GM21619 (cell line): Measurements from ENCODE around the gene DAND5.
A peak's percentile ranks its signal among the peaks of the same experiment; 100 is the strongest.

Source experiments
- ATAC-seq: cut with Tn5 transposase; IDR thresholded peaks from one replicate; pipeline ENCODE4 v1.9.1; 2021; ENCODE audit not compliant: unreplicated experiment

Gene DAND5, protein sequence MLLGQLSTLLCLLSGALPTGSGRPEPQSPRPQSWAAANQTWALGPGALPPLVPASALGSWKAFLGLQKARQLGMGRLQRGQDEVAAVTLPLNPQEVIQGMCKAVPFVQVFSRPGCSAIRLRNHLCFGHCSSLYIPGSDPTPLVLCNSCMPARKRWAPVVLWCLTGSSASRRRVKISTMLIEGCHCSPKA

GRCh38 chr19:12969292-12969988 lies at the start of gene DAND5:
Gene DAND5, plus strand, starts transcription at chr19:12969576. Its CDS starts 85 bp downstream, at chr19:12969661.
- ATAC-seq, result no peak

GRCh38 chr19:12921047-12921446 lies 48.3 kb upstream of the DAND5 start:
- ATAC-seq, result no peak

- ATAC-seq, result no peak
These were observed 46.4 kb upstream of the DAND5 start for GRCh38 chr19:12922959-12923358.

DNA sequence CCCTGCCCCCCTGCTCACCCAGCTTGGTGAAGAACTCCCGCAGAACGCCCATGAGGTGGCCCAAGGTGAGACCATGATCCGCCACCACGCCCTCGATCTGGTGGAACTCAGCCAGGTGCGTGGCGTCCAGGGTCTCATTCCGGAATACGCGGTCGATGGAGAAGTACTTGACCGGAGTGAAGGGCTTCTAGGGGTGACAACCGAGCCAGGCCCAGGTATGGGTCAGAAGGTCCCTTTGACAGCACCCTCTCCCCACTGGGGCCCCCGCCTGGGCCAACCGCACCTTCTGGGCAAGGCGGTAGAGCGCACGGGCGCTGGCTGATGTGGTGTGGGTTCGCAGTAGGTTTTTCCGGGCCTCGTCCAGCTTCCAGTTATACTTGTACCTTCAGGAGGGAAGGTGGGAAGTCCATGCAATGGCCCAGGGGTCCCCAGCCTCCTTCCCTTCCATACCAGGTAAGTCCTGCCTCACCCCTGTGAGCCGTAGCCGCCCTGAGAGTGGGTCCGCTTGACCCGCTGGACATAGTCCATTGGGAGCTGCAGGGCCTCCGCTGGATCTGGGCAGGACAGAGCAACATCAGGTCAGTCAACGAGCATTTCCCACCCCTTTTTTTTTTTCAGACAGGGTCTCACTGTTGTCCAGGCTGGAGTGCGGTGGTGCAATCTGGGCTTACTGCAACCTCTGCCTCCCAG lies 44.6 kb upstream of the DAND5 start:
- ATAC-seq, result no peak

- no peak for ATAC-seq
These were observed 39.3 kb upstream of the DAND5 start for GRCh38 chr19:12930002-12930645.

- ATAC-seq, result no peak
These were observed 36.7 kb upstream of the DAND5 start for GRCh38 chr19:12932392-12933286.

GRCh38 chr19:12933287-12934072 lies 35.9 kb upstream of the DAND5 start, which contains the start of gene FARSA:
Gene FARSA, minus strand, starts transcription at chr19:12933711. Its CDS starts 15 bp downstream, at chr19:12933696.
- ATAC-seq, result peak; percentile 37

DNA sequence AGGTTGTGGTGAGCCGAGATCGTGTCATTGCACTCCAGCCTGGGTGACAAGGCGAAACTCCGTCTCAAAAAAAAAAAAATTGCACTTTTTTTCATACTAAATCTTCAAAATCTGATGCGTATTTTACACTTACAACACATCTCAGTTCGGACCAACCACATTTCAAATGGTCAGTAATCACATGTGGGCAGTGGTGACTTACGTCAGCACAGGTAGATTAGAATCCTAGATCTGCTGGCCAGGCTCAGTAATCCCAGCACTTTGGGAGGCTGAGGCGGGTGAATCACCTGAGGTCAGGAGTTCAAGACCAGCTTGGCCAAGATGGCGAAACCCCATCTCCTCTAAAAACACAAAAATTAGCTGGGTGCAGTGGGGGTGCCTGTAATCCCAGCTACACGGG lies 34.3 kb upstream of the DAND5 start:
- no peak for ATAC-seq

DNA sequence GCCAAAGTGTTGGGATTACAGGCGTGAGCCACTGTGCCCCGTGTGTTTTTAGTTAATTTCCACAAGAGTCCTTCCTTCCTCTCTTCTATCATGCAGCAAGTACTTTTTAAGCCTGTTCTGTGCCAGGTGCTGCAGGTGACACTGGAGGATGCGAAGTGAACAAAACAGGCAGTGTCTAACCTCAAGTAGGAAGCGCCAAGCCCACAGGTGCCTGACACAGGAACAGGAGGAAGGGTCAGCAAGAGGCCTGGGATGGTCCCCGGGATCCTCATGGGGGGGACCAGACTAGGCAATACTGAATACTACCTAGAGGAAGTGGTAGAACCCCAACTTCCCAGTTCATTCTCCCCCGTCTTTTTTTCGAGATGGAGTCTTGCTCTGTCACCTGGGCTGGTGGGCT lies 32.8 kb upstream of the DAND5 start:
- no peak for ATAC-seq

DNA sequence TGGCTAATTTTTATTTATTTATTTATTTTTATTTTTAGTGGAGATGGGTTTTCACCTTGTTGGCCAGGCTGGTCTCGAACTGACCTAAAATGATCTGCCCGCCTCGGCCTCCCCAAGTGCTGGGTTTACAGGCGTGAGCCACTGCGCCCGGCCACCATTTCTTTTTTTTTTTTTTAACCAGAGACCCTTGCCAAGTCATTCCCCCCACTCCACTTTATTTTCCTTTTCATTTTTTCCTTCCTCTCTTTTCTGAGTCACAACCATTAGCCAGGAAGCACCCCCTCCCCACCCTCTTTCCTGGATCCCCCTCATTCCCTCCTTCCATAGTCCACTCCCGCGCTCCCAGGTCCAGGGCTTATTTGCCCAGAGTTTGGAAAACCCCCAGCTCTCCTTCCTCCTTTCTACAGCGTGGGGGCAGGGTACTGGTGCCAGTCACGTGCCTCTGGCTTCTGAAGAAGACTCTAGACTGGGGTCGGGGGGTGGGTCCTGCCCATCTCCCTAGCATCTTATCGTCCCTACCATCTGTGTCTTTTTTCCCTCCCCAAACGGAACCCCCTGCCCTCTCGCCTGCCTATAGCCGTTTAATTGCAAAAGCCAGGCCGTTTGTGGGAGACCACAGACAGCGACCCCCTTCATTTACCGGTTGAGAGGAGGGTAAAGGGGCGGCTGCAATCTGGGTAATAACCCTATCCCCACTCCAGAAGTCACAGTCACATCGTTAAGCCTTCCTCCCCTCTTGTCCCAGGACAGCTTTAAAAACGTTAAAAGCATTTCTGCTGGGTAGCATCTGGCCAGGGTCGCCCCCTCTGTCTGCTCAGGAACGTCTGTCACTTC lies 32.1 kb upstream of the DAND5 start:
- no peak for ATAC-seq

GRCh38 chr19:12937927-12938778 lies 31.2 kb upstream of the DAND5 start, which contains the start of gene CALR:
Gene CALR, plus strand, starts transcription at chr19:12938609. Its CDS starts 71 bp downstream, at chr19:12938680.
- peak; percentile 82 for ATAC-seq

DNA sequence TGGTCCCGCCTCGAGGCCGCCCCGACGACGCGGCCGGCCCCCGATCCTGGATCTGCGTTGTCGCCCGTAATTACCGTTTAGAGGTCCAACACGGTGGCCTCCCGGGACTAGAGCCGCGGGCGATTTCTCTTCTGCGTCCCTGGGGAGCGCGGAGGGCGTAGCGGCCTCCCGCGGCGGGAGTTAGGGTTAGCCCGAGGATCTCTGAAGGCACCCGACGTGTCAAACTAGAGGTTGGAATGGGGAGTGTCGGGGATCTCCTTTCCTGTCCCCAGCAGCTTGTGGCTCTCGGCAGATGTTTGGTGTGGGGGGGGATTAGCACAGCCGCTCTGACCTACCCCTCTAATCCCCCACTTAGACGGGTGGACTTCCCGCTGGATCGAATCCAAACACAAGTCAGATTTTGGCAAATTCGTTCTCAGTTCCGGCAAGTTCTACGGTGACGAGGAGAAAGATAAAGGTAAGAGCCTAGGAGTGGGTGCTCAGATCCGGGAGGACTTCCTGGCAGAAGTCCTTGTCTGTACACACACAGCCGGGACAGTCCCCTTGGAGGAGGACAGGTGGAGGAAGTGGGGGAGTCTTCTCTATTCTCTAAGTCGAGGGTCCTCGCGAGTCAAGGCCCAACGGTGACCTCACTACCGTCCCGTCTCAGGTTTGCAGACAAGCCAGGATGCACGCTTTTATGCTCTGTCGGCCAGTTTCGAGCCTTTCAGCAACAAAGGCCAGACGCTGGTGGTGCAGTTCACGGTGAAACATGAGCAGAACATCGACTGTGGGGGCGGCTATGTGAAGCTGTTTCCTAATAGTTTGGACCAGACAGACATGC lies 30.4 kb upstream of the DAND5 start:
- peak; percentile 4 for ATAC-seq

DNA sequence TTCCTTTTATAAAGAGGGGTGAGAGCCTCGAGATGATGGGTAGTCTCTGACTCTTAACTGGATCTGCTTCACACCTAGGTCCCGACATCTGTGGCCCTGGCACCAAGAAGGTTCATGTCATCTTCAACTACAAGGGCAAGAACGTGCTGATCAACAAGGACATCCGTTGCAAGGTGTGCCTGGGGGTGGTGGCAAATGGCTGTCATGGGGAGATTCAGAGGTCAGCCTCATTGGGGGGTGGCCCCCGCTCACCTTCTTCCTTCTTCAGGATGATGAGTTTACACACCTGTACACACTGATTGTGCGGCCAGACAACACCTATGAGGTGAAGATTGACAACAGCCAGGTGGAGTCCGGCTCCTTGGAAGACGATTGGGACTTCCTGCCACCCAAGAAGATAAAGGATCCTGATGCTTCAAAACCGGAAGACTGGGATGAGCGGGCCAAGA lies 29.4 kb upstream of the DAND5 start:
- ATAC-seq, result no peak

DNA sequence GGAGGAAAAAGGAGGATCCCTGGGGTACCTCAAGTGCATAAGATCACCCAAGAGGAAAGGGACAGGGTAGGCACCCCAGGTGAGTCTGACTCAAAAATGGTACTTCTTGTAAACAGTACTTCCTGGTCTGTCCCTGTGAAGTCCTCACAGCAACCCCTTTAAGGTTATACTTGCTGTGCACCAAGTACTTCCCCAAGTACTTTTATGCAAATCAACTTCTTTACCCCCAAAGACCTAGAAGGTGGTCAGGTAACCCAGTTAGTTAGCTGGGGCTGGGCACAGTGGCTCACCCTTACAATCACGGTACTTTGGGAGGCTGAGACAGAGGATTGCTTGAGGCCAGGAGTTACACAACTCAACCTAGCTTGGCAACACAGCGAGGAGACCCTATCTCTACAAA lies 28.5 kb upstream of the DAND5 start:
- ATAC-seq, result no peak

GRCh38 chr19:12943437-12944044 lies 25.8 kb upstream of the DAND5 start:
- ATAC-seq, result no peak

- no peak for ATAC-seq
These were observed 25.2 kb upstream of the DAND5 start for GRCh38 chr19:12944104-12944674.
